Measurements from ENCODE around the gene MSH5.

- TF ChIP-seq CTCF (IDR thresholded peaks at IDR 0.05) = no peak
- TF ChIP-seq POLR2A (IDR thresholded peaks at IDR 0.05) = no peak
Measured at GRCh38 chr6:31785475-31785874, 45.7 kb downstream of the MSH5 start.
